HT-29 (cell line): Measurements from ENCODE around the gene PLD3. TPM values are rescaled to one million over a fixed set of nuclear protein-coding genes. Genes with fewer than 3 reads are reported as not detected.

Experiments
- DNase-seq: peaks from one replicate; pipeline ENCODE4 v3.0.0-alpha.2; 2015; ENCODE audit warnings: low spot score
- total RNA-seq: library from RNA; depleted of rRNA; stranded (reverse); fragments of >200 nt; shearing (Covaris generic); gene quantifications from 2 replicates; pipeline ENCODE4 v1.2.3, GENCODE V29; 2014; rRNA removed

The PLD3 gene
- 156 and 178 TPM in 2 replicates for total RNA-seq

- DNase-seq: peak; percentile 100
Observed at GRCh38 chr19:40348125-40348913, at the start of gene PLD3, which contains the start of gene C19orf47. Gene PLD3 (plus strand): TSS chr19:40348695. CDS start chr19:40366484, 17,789 bp downstream. Gene C19orf47 (minus strand): TSS chr19:40348397. CDS start chr19:40341857, 6,540 bp downstream.

- no peak for DNase-seq
Observed at GRCh38 chr19:40300668-40301067, 47.8 kb upstream of the PLD3 start.

- no peak for DNase-seq
Observed at GRCh38 chr19:40302224-40303011, 46.1 kb upstream of the PLD3 start.

GRCh38 chr19:40303765-40304164 is 44.7 kb upstream of the PLD3 start:
- no peak for DNase-seq

- no peak for DNase-seq
Observed at GRCh38 chr19:40304306-40304705, 44.2 kb upstream of the PLD3 start.

GRCh38 chr19:40305403-40305802 is 43.1 kb upstream of the PLD3 start:
- peak; percentile 94 for DNase-seq

- no peak for DNase-seq
Observed at GRCh38 chr19:40309666-40310065, 38.8 kb upstream of the PLD3 start.

- DNase-seq: no peak
Observed at GRCh38 chr19:40312533-40312932, 36.0 kb upstream of the PLD3 start.

- DNase-seq: no peak
Observed at GRCh38 chr19:40313229-40313983, 35.1 kb upstream of the PLD3 start.

- no peak for DNase-seq
Observed at GRCh38 chr19:40314656-40315055, 33.8 kb upstream of the PLD3 start.

GRCh38 chr19:40315812-40316470 is 32.6 kb upstream of the PLD3 start:
- DNase-seq: no peak

GRCh38 chr19:40317338-40317737 is 31.2 kb upstream of the PLD3 start:
- no peak for DNase-seq

- DNase-seq: no peak
Observed at GRCh38 chr19:40320558-40320935, 27.9 kb upstream of the PLD3 start.

- DNase-seq: no peak
Observed at GRCh38 chr19:40321076-40321475, 27.4 kb upstream of the PLD3 start.

- no peak for DNase-seq
Observed at GRCh38 chr19:40321566-40322270, 26.8 kb upstream of the PLD3 start.

- no peak for DNase-seq
Observed at GRCh38 chr19:40322271-40322610, 26.3 kb upstream of the PLD3 start.

- no peak for DNase-seq
Observed at GRCh38 chr19:40322951-40323615, 25.4 kb upstream of the PLD3 start.

GRCh38 chr19:40323705-40324104 is 24.8 kb upstream of the PLD3 start:
- DNase-seq: no peak

GRCh38 chr19:40326201-40326600 is 22.3 kb upstream of the PLD3 start:
- no peak for DNase-seq

- no peak for DNase-seq
Observed at GRCh38 chr19:40331052-40331451, 17.4 kb upstream of the PLD3 start.
